HepG2 (cell line): ENCODE measurements around the gene SBNO2. TPM values are rescaled to one million over a fixed set of nuclear protein-coding genes. Genes with fewer than 3 reads are reported as not detected.

Experiments used
- CBX5 ChIP-seq: sonication (generic); formaldehyde crosslinking; IDR thresholded peaks from 2 replicates; pipeline ENCODE4 v1.4.0; 2020; ENCODE audit warnings: missing genetic modification reagents, borderline replicate concordance
- DNMT3B ChIP-seq: conservative IDR thresholded peaks from 2 replicates; pipeline ENCODE4 v1.6.1; 2016; ENCODE audit warnings: missing biosample characterization, control low read depth
- ELF3 ChIP-seq: IDR thresholded peaks from 2 replicates; pipeline ENCODE4 v1.6.1; 2016; ENCODE audit warnings: missing genetic modification reagents, missing compliant biosample characterization
- GABPA ChIP-seq, 2 experiments: IDR thresholded peaks; 2 replicates each; pipeline ENCODE4 v1.6.1; 2011 to 2016; ENCODE audit warnings: low read depth in 2 of 2, low read length in 1 of 2, missing biosample characterization in 1 of 2, missing genetic modification characterization in 1 of 2
- GTF3A ChIP-seq: sonication (generic); formaldehyde crosslinking; conservative IDR thresholded peaks from 2 replicates; pipeline ENCODE4 v1.4.0; 2020; ENCODE audit warnings: mild to moderate bottlenecking, missing genetic modification reagents
- HMG20A ChIP-seq: IDR thresholded peaks from 2 replicates; pipeline ENCODE4 v1.6.1; 2016; ENCODE audit warnings: borderline replicate concordance
- HOXA7 ChIP-seq: sonication (generic); formaldehyde crosslinking; IDR thresholded peaks from 2 replicates; pipeline ENCODE4 v1.8.1; 2022; ENCODE audit warnings: mild to moderate bottlenecking, missing genetic modification reagents, moderate library complexity
- ISL2 ChIP-seq: sonication (generic); formaldehyde crosslinking; IDR thresholded peaks from 2 replicates; pipeline ENCODE4 v1.5.0; 2020; ENCODE audit warnings: missing genetic modification reagents
- NR2F6 ChIP-seq, 2 experiments: IDR thresholded peaks; 2 replicates each; pipeline ENCODE4 v1.6.1; 2016; ENCODE audit warnings: antibody characterized with exemption in 1 of 2, mild to moderate bottlenecking in 1 of 2
- PHF21A ChIP-seq: sonication (generic); formaldehyde crosslinking; IDR thresholded peaks from 2 replicates; pipeline ENCODE4 v1.5.0; 2020; ENCODE audit warnings: mild to moderate bottlenecking, missing genetic modification reagents
- RARA ChIP-seq: IDR thresholded peaks from 2 replicates; pipeline ENCODE4 v1.6.1; 2016; ENCODE audit warnings: missing genetic modification reagents, missing compliant biosample characterization
- SKI ChIP-seq: fragments of 450-650 bp; IDR thresholded peaks from one replicate; pipeline ENCODE4 v1.6.1; 2018; ENCODE audit warnings: mild to moderate bottlenecking; ENCODE audit not compliant: partially characterized antibody
- ZFP1 ChIP-seq: IDR thresholded peaks from 2 replicates; pipeline ENCODE4 v1.6.1; 2016
- ZMYM3 ChIP-seq: sonication (generic); formaldehyde crosslinking; IDR thresholded peaks from 2 replicates; pipeline ENCODE4 v1.5.1; 2020; ENCODE audit warnings: mild to moderate bottlenecking, missing genetic modification reagents
- ZNF232 ChIP-seq: sonication (generic); formaldehyde crosslinking; IDR thresholded peaks from 2 replicates; pipeline ENCODE4 v1.4.0; 2020; ENCODE audit warnings: missing genetic modification reagents, borderline replicate concordance
- ZNF567 ChIP-seq: sonication (generic); formaldehyde crosslinking; IDR thresholded peaks from 2 replicates; pipeline ENCODE4 v1.8.1; 2023; ENCODE audit warnings: mild to moderate bottlenecking, missing genetic modification reagents, borderline replicate concordance
- polyA plus RNA-seq, 8 experiments: library from polyadenylated mRNA; depleted of rRNA in 3 of 8; stranded (reverse) in 7 of 8; unstranded in 1 of 8; fragments of >200 nt; fragmentation: Illumina TruSeq in 4 of 8; extraction: Trizol in 4 of 8; gene quantifications; 2 replicates each; pipeline versions ENCODE4 v1.2.1 to v1.2.3, GENCODE V29; 2011 to 2016; ENCODE audit warnings: low read depth in 4 of 8, missing spikeins in 1 of 8, mixed read lengths in 1 of 8; ENCODE audit not compliant: insufficient read depth in 1 of 8
- total RNA-seq, 5 experiments: library from RNA; depleted of rRNA; stranded (reverse); fragments of >200 nt; fragmentation: Illumina TruSeq; extraction: Trizol; gene quantifications; 2 replicates each; pipeline ENCODE4 v1.2.3, GENCODE V29; 2016; ENCODE audit warnings: low read depth in 1 of 5
- TF ChIP-seq, protein P1 (sequence below): sonication (generic); formaldehyde crosslinking; IDR thresholded peaks from 2 replicates; pipeline ENCODE4 v1.8.1; 2023; ENCODE audit warnings: mild to moderate bottlenecking, inconsistent platforms, moderate library complexity, missing genetic modification reagents, borderline replicate concordance
- TF ChIP-seq, protein P2 (sequence below): sonication (generic); formaldehyde crosslinking; IDR thresholded peaks from 2 replicates; pipeline ENCODE4 v1.4.0; 2020; ENCODE audit warnings: missing genetic modification reagents
- TF ChIP-seq, protein P3 (sequence below): IDR thresholded peaks from 2 replicates; pipeline ENCODE4 v1.6.1; 2016; ENCODE audit warnings: low read depth, control low read depth
- TF ChIP-seq, protein P4 (sequence below): sonication (generic); formaldehyde crosslinking; IDR thresholded peaks from 2 replicates; pipeline ENCODE4 v1.4.0; 2020; ENCODE audit warnings: missing genetic modification reagents, mild to moderate bottlenecking, borderline replicate concordance
- TF ChIP-seq, protein P5 (sequence below): sonication (generic); formaldehyde crosslinking; IDR thresholded peaks from 2 replicates; pipeline ENCODE4 v1.8.0; 2022; ENCODE audit warnings: missing genetic modification reagents, mild to moderate bottlenecking, borderline replicate concordance

SBNO2 gene
- total and polyA plus RNA-seq, 2 of the 13 experiments (the other 11 are each of a cell fraction or from before 2014, with no cell fraction given) = 8.6 to 10.4 TPM

DNA sequence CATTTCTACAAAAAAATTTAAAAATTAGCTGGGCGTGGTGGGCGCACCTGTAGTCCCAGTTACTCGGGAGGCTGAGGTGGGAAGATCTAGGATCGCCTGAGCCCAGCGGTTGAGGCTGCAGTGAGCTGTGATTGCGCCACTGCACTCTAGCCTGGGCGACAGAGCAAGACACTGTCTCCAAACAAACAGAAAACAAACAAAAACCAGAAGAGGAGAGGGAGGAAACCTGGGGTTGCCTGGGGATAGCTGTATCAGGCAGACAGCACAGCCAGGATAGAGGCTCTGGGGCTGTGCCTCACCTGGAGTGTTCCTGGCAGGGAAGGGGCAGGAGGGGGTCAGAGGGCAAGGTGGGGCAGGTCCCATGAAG lies 76.3 kb downstream of the SBNO2 start (continued):
- TF ChIP-seq ZMYM3 (peak; percentile 98), SKI (peak; percentile 76), ISL2 (CRISPR knock-in tag) (no peak), HOXA7 (CRISPR knock-in tag) (no peak), GABPA (IDR thresholded peaks at IDR 0.05; ENCODE audit: low read depth, low read length) (no peak), GABPA (CRISPR knock-in tag; IDR thresholded peaks at IDR 0.05; ENCODE audit: low read depth) (no peak), DNMT3B (CRISPR knock-in tag) (no peak), HMG20A (peak; percentile 31; the same call in 1 of the 2 replicates), ZFP1 (CRISPR knock-in tag) (no peak), NR2F6 (IDR thresholded peaks at IDR 0.05) (no peak; the same call in 1 of the 2 replicates), NR2F6 (CRISPR knock-in tag; IDR thresholded peaks at IDR 0.05) (peak; percentile 50), CBX5 (CRISPR knock-in tag) (peak; percentile 79; the same call in 1 of the 2 replicates), ZNF232 (CRISPR knock-in tag) (no peak), ELF3 (CRISPR knock-in tag) (peak; percentile 39; the same call in 1 of the 2 replicates), GTF3A (CRISPR knock-in tag) (no peak), ZNF567 (CRISPR knock-in tag) (peak; percentile 43; the same call in 1 of the 2 replicates), RARA (CRISPR knock-in tag) (peak; percentile 67), PHF21A (CRISPR knock-in tag) (peak; percentile 14; the same call in 1 of the 2 replicates)
- TF ChIP-seq, protein P1, sequence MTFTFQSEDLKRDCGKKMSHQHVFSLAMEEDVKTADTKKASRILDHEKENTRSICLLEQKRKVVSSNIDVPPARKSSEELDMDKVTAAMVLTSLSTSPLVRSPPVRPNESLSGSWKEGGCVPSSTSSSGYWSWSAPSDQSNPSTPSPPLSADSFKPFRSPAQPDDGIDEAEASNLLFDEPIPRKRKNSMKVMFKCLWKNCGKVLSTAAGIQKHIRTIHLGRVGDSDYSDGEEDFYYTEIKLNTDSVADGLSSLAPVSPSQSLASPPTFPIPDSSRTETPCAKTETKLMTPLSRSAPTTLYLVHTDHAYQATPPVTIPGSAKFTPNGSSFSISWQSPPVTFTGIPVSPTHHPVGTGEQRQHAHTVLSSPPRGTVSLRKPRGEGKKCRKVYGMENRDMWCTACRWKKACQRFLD (CRISPR knock-in tag) = no peak
- TF ChIP-seq, protein P2, sequence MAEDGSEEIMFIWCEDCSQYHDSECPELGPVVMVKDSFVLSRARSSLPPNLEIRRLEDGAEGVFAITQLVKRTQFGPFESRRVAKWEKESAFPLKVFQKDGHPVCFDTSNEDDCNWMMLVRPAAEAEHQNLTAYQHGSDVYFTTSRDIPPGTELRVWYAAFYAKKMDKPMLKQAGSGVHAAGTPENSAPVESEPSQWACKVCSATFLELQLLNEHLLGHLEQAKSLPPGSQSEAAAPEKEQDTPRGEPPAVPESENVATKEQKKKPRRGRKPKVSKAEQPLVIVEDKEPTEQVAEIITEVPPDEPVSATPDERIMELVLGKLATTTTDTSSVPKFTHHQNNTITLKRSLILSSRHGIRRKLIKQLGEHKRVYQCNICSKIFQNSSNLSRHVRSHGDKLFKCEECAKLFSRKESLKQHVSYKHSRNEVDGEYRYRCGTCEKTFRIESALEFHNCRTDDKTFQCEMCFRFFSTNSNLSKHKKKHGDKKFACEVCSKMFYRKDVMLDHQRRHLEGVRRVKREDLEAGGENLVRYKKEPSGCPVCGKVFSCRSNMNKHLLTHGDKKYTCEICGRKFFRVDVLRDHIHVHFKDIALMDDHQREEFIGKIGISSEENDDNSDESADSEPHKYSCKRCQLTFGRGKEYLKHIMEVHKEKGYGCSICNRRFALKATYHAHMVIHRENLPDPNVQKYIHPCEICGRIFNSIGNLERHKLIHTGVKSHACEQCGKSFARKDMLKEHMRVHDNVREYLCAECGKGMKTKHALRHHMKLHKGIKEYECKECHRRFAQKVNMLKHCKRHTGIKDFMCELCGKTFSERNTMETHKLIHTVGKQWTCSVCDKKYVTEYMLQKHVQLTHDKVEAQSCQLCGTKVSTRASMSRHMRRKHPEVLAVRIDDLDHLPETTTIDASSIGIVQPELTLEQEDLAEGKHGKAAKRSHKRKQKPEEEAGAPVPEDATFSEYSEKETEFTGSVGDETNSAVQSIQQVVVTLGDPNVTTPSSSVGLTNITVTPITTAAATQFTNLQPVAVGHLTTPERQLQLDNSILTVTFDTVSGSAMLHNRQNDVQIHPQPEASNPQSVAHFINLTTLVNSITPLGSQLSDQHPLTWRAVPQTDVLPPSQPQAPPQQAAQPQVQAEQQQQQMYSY = no peak
- TF ChIP-seq, protein P3, sequence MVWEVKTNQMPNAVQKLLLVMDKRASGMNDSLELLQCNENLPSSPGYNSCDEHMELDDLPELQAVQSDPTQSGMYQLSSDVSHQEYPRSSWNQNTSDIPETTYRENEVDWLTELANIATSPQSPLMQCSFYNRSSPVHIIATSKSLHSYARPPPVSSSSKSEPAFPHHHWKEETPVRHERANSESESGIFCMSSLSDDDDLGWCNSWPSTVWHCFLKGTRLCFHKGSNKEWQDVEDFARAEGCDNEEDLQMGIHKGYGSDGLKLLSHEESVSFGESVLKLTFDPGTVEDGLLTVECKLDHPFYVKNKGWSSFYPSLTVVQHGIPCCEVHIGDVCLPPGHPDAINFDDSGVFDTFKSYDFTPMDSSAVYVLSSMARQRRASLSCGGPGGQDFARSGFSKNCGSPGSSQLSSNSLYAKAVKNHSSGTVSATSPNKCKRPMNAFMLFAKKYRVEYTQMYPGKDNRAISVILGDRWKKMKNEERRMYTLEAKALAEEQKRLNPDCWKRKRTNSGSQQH (CRISPR knock-in tag) = no peak
- TF ChIP-seq, protein P4, sequence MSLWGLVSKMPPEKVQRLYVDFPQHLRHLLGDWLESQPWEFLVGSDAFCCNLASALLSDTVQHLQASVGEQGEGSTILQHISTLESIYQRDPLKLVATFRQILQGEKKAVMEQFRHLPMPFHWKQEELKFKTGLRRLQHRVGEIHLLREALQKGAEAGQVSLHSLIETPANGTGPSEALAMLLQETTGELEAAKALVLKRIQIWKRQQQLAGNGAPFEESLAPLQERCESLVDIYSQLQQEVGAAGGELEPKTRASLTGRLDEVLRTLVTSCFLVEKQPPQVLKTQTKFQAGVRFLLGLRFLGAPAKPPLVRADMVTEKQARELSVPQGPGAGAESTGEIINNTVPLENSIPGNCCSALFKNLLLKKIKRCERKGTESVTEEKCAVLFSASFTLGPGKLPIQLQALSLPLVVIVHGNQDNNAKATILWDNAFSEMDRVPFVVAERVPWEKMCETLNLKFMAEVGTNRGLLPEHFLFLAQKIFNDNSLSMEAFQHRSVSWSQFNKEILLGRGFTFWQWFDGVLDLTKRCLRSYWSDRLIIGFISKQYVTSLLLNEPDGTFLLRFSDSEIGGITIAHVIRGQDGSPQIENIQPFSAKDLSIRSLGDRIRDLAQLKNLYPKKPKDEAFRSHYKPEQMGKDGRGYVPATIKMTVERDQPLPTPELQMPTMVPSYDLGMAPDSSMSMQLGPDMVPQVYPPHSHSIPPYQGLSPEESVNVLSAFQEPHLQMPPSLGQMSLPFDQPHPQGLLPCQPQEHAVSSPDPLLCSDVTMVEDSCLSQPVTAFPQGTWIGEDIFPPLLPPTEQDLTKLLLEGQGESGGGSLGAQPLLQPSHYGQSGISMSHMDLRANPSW (CRISPR knock-in tag) = 0 out of 2 replicates have a peak, but pooled peaks have one; percentile 28
- TF ChIP-seq, protein P5, sequence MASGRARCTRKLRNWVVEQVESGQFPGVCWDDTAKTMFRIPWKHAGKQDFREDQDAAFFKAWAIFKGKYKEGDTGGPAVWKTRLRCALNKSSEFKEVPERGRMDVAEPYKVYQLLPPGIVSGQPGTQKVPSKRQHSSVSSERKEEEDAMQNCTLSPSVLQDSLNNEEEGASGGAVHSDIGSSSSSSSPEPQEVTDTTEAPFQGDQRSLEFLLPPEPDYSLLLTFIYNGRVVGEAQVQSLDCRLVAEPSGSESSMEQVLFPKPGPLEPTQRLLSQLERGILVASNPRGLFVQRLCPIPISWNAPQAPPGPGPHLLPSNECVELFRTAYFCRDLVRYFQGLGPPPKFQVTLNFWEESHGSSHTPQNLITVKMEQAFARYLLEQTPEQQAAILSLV (CRISPR knock-in tag) = no peak
